ENCODE measurements around the gene CD34. TPM values are rescaled to one million over a fixed set of nuclear protein-coding genes. Genes with fewer than 3 reads are reported as not detected.

CD34 gene
- total RNA-seq, 1 donor from 2014 or later = 277 TPM

GRCh38 chr1:207896547-207896946 is 14.4 kb downstream of the CD34 start:
- DNase-seq (ENCODE audit: low spot score) = no peak
- H3K27ac Mint-ChIP-seq (ENCODE audit: unreplicated experiment) = no peak overlapping the region
- no peak for TF ChIP-seq CTCF (IDR thresholded peaks at IDR 0.05; ENCODE audit: unreplicated experiment)
- H3K9me3 Mint-ChIP-seq (ENCODE audit: unreplicated experiment) = no peaks in the 10 kb centered on the region
- peaks cover 27% of the 10 kb centered on the region for H3K4me1 Mint-ChIP-seq (ENCODE audit: unreplicated experiment)
- H3K27me3 Mint-ChIP-seq (ENCODE audit: unreplicated experiment) = no peaks in the 10 kb centered on the region
- H3K36me3 Mint-ChIP-seq (ENCODE audit: low read depth, unreplicated experiment) = peaks cover 46% of the 10 kb centered on the region
- H3K4me3 Mint-ChIP-seq (ENCODE audit: unreplicated experiment) = no peak overlapping the region

- peaks cover 37% of the 10 kb centered on the region for H3K4me1 Mint-ChIP-seq (ENCODE audit: unreplicated experiment)
- no peak overlapping the region for H3K4me3 Mint-ChIP-seq (ENCODE audit: unreplicated experiment)
- DNase-seq (ENCODE audit: low spot score) = no peak
- H3K27me3 Mint-ChIP-seq (ENCODE audit: unreplicated experiment) = peaks cover under 1% of the 10 kb centered on the region
- no peaks in the 10 kb centered on the region for H3K9me3 Mint-ChIP-seq (ENCODE audit: unreplicated experiment)
- H3K27ac Mint-ChIP-seq (ENCODE audit: unreplicated experiment) = no peak overlapping the region
- peaks cover 43% of the 10 kb centered on the region for H3K36me3 Mint-ChIP-seq (ENCODE audit: low read depth, unreplicated experiment)
- no peak for TF ChIP-seq CTCF (IDR thresholded peaks at IDR 0.05; ENCODE audit: unreplicated experiment)
These were observed 16.2 kb downstream of the CD34 start for GRCh38 chr1:207894704-207895103.

GRCh38 chr1:207893737-207894582 is 17.0 kb downstream of the CD34 start:
- Mint-ChIP-seq H3K27ac (ENCODE audit: unreplicated experiment) (no peak overlapping the region), H3K27me3 (ENCODE audit: unreplicated experiment) (peaks cover 3% of the 10 kb centered on the region), H3K4me1 (ENCODE audit: unreplicated experiment) (peaks cover 44% of the 10 kb centered on the region), H3K36me3 (ENCODE audit: low read depth, unreplicated experiment) (peaks cover 45% of the 10 kb centered on the region), H3K4me3 (ENCODE audit: unreplicated experiment) (peak overlapping the region; percentile 8), H3K9me3 (ENCODE audit: unreplicated experiment) (no peaks in the 10 kb centered on the region)
- no peak for TF ChIP-seq CTCF (IDR thresholded peaks at IDR 0.05; ENCODE audit: unreplicated experiment)
- no peak for DNase-seq (ENCODE audit: low spot score)

DNA sequence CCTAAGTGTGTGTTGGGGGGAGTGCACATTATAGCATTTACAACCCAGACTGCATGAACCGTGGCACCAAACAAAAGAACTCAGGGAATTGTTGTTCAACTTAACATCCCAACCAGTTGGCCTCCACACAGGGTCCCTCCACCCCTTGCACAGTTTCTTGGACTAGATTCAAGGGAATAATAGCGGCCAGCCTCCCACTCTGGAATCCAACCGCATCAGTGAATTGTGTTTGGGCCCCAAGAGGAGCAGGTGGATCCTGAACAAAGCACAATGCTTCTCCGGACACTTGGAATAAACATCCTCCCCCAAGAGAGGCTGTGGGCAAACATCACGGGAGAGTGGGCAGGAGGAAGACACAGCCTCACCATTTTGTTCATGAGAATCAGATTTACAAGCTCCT is 18.2 kb downstream of the CD34 start:
- Mint-ChIP-seq H3K36me3 (ENCODE audit: low read depth, unreplicated experiment) (peaks cover 50% of the 10 kb centered on the region), H3K27ac (ENCODE audit: unreplicated experiment) (no peak overlapping the region), H3K4me1 (ENCODE audit: unreplicated experiment) (peaks cover 49% of the 10 kb centered on the region), H3K4me3 (ENCODE audit: unreplicated experiment) (peak overlapping the region; percentile 70), H3K27me3 (ENCODE audit: unreplicated experiment) (peaks cover 10% of the 10 kb centered on the region), H3K9me3 (ENCODE audit: unreplicated experiment) (no peaks in the 10 kb centered on the region)
- TF ChIP-seq CTCF (IDR thresholded peaks at IDR 0.05; ENCODE audit: unreplicated experiment) = no peak
- DNase-seq (ENCODE audit: low spot score) = no peak

DNA sequence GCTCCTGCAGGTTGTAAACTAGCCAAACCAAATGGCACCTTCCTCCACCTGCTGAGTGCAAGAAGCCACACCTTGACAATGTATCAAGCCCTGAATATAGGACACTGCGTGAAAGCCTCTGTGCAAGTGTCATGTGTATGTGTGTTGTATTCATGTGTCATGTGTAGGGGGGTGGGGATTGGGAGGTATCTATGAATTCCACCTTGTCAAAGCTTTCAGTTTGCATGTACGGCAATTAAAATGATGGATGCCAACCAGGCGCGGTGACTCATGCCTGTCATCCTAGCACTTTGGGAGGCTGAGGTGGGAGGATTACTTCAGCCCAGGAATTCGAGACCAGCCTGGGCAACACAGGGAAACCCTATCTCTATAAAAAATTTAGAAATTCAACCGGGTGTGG is 19.8 kb downstream of the CD34 start:
- peak overlapping the region; percentile 94 for H3K27ac Mint-ChIP-seq (ENCODE audit: unreplicated experiment)
- DNase-seq (ENCODE audit: low spot score) = no peak

More for the DNA sequence above, 19.8 kb downstream of the CD34 start:
- Mint-ChIP-seq H3K4me1 (ENCODE audit: unreplicated experiment) (peaks cover 62% of the 10 kb centered on the region), H3K9me3 (ENCODE audit: unreplicated experiment) (no peaks in the 10 kb centered on the region), H3K36me3 (ENCODE audit: low read depth, unreplicated experiment) (peaks cover 59% of the 10 kb centered on the region), H3K27me3 (ENCODE audit: unreplicated experiment) (peaks cover 11% of the 10 kb centered on the region), H3K4me3 (ENCODE audit: unreplicated experiment) (no peak overlapping the region)
- TF ChIP-seq CTCF (IDR thresholded peaks at IDR 0.05; ENCODE audit: unreplicated experiment) = no peak
